DND-41 (cell line): Measurements from ENCODE around the gene AARSD1.

ENCODE experiments used
- CTCF ChIP-seq: IDR thresholded peaks from 2 replicates; pipeline ENCODE4 v1.5.1; 2012; ENCODE audit warnings: borderline replicate concordance, low read length, moderate library complexity, mild to moderate bottlenecking; ENCODE audit not compliant: poor library complexity, severe bottlenecking; ENCODE audit errors: extremely low read depth
- EZH2 ChIP-seq: IDR thresholded peaks from 3 replicates; pipeline ENCODE4 v1.6.1; 2012; ENCODE audit warnings: borderline replicate concordance, low read depth, mild to moderate bottlenecking, moderate library complexity, low read length, inconsistent platforms; ENCODE audit not compliant: severe bottlenecking

DNA sequence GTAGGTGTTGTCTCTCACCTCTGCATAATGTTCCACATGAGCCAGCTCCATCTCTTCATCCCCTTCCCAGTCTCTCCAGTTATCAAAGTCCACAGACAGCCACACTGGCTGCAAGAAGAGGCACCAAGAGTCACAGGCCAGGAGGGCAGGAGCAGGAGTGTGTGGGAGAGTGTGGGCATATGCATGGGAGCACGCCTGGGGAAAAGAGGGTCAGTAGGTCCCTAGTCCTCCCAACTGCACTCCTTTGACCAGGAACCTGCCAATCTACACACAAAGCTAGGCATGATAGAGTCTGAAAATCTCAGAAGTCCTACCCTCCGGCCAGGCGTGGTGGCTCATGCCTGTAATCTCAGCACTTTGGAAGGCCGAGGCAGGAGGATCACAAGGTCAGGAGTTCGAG lies 7.3 kb upstream of the AARSD1 start:
- TF ChIP-seq EZH2 (no peak), CTCF (no peak)
